ENCODE data around the gene SEC24B.
"Not testable (repeated sequence)": the region's sequence is repeated elsewhere in the genome, so short reads cannot be mapped to it uniquely, and the experiment has no call there.

The SEC24B gene

GRCh38 chr4:109432696-109433095 lies 919 bp upstream of the SEC24B start:
- peak overlapping the region; percentile 100 for H3K4me3 ChIP-seq (ENCODE audit: low read depth, low read length)
- no peaks in the 10 kb centered on the region for H3K27me3 ChIP-seq (ENCODE audit: insufficient read depth, low read length)
- peak overlapping the region; percentile 58 for H2AFZ ChIP-seq (ENCODE audit: low read length, unreplicated experiment)
- H3K79me2 ChIP-seq (ENCODE audit: control insufficient read depth, insufficient read depth, low read length, unreplicated experiment): peaks cover 64% of the 10 kb centered on the region
- H3K27ac ChIP-seq (ENCODE audit: low read depth, low read length): peak overlapping the region; percentile 56
- 0 out of 2 replicates have a peak, but pooled peaks cover 5% of the 10 kb centered on the region for H3K36me3 ChIP-seq (ENCODE audit: insufficient read depth, low read length)
- H3K4me1 ChIP-seq (ENCODE audit: control insufficient read depth, insufficient read depth, low read length, unreplicated experiment): peaks cover 31% of the 10 kb centered on the region

DNA sequence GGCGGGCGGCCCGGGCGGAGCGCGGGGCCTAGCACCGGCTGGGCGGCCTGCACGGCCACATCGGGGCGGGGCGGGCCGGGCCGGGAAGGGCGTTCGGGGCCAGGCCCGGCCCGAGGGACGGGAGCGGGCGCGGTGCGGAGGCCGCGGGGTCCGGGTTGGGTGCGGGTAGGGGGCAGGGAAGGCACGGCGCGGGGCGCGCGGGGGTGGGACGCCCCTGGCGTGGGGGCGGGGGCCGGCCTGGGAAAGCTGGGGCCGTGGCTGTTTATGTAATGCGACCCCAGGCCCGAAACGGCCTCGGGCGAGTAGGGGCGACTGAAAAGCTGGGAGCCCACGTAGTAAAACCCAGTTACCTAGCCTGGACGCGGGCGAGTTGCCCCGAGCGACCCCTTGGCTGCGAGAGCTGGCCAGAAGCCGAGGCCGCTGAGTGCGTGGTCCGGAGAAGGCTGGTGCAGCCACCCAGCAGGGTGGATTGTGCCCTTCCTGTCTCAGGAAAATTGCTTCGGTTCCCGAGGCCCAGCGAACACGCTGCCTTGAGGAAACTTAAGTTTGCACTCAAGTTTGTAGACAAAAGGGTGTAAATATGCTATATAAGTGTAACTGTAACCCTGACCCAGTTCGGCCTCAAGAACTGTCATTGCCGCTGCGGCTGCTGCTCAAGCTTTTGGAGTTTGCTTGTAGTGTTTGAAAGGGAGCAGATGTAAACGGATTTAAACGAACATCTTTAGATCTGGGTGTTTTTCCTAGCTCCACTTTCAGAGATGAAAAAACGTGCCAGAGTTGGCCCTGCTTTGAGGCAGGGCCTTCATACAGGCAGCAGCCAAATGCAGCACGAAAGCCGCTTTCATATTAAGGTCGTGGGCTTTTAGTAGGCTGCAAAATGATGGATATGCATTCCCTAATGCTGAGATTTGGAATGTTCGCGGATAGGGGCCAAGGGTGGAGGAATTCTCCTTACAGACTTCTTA lies 674 bp downstream of the SEC24B start:
- peaks cover 80% of the 10 kb centered on the region for H3K79me2 ChIP-seq (ENCODE audit: control insufficient read depth, insufficient read depth, low read length, unreplicated experiment)
- peak overlapping the region; percentile 58 for H2AFZ ChIP-seq (ENCODE audit: low read length, unreplicated experiment)
- peaks cover 38% of the 10 kb centered on the region for H3K4me1 ChIP-seq (ENCODE audit: control insufficient read depth, insufficient read depth, low read length, unreplicated experiment)
- H3K27ac ChIP-seq (ENCODE audit: low read depth, low read length): peak overlapping the region; percentile 56
- H3K4me3 ChIP-seq (ENCODE audit: low read depth, low read length): peak overlapping the region; percentile 100
- 0 out of 2 replicates have a peak, but pooled peaks cover 5% of the 10 kb centered on the region for H3K36me3 ChIP-seq (ENCODE audit: insufficient read depth, low read length)
- H3K27me3 ChIP-seq (ENCODE audit: insufficient read depth, low read length): no peaks in the 10 kb centered on the region

DNA sequence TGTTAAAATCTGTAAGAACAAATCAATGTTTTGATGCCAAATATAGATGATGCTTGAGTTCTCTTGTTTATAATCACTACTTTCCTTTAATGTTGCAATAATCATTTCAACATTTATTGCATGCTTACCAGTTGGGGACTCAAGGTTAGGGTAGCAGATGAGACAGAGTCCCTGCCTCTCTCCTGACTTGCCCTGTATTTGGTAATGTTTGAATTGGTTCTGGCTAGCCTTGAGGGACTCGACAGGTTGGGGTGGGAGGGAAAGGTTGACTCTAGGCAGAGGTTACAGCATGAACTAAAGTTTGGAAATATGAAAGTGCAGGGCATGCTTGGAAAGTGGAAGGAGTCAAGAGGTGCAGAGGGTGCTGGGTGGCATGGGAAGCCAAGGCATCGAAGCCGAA lies 2.0 kb downstream of the SEC24B start:
- Histone ChIP-seq H3K4me3 (ENCODE audit: low read depth, low read length) (peak overlapping the region; percentile 100), H3K4me1 (ENCODE audit: control insufficient read depth, insufficient read depth, low read length, unreplicated experiment) (peaks cover 43% of the 10 kb centered on the region), H2AFZ (ENCODE audit: low read length, unreplicated experiment) (no peak overlapping the region), H3K36me3 (ENCODE audit: insufficient read depth, low read length) (0 out of 2 replicates have a peak, but pooled peaks cover 4% of the 10 kb centered on the region), H3K27me3 (ENCODE audit: insufficient read depth, low read length) (no peaks in the 10 kb centered on the region), H3K27ac (ENCODE audit: low read depth, low read length) (no peak overlapping the region), H3K79me2 (ENCODE audit: control insufficient read depth, insufficient read depth, low read length, unreplicated experiment) (peaks cover 93% of the 10 kb centered on the region)

DNA sequence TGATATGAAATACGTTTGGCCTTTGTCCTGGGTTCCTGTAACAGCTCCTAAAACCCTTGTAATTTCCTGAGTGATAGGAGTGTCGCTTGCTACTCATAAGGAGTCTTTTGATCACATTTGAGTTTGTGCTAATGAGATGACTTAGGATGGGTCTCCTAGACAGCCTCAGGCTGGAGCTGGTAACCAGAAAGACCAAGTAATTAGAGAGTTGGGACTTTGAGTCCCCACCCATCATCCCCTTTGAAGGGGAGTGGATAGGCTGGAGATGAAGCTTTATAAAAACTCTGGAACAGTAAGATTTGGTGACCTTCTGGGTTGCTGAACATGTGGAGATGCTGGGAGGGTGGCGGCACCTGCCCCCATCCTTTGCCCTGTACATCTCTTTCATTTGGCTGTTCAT lies 2.9 kb downstream of the SEC24B start:
- Histone ChIP-seq H3K27ac (ENCODE audit: low read depth, low read length) (no peak overlapping the region), H3K4me1 (ENCODE audit: control insufficient read depth, insufficient read depth, low read length, unreplicated experiment) (peaks cover 50% of the 10 kb centered on the region), H3K79me2 (ENCODE audit: control insufficient read depth, insufficient read depth, low read length, unreplicated experiment) (peaks cover 97% of the 10 kb centered on the region)

GRCh38 chr4:109440948-109441347 lies 7.3 kb downstream of the SEC24B start:
- Histone ChIP-seq H3K27me3 (ENCODE audit: insufficient read depth, low read length) (no peaks in the 10 kb centered on the region), H2AFZ (ENCODE audit: low read length, unreplicated experiment) (no peak overlapping the region), H3K79me2 (ENCODE audit: control insufficient read depth, insufficient read depth, low read length, unreplicated experiment) (peaks cover 95% of the 10 kb centered on the region), H3K4me1 (ENCODE audit: control insufficient read depth, insufficient read depth, low read length, unreplicated experiment) (peaks cover 50% of the 10 kb centered on the region), H3K4me3 (ENCODE audit: low read depth, low read length) (no peak overlapping the region), H3K36me3 (ENCODE audit: insufficient read depth, low read length) (peaks cover 1% of the 10 kb centered on the region; the same call in 1 of the 2 replicates), H3K27ac (ENCODE audit: low read depth, low read length) (peak overlapping the region; percentile 26; the same call in 1 of the 2 replicates)

More for the DNA sequence above, 2.9 kb downstream of the SEC24B start:
- Histone ChIP-seq H2AFZ (ENCODE audit: low read length, unreplicated experiment) (no peak overlapping the region), H3K36me3 (ENCODE audit: insufficient read depth, low read length) (no peaks in the 10 kb centered on the region), H3K27me3 (ENCODE audit: insufficient read depth, low read length) (no peaks in the 10 kb centered on the region), H3K4me3 (ENCODE audit: low read depth, low read length) (no peak overlapping the region; the same call in 1 of the 2 replicates)

GRCh38 chr4:109441862-109442458 lies 8.3 kb downstream of the SEC24B start:
- H3K36me3 ChIP-seq (ENCODE audit: insufficient read depth, low read length): peaks cover 9% of the 10 kb centered on the region; the same call in 1 of the 2 replicates
- H3K79me2 ChIP-seq (ENCODE audit: control insufficient read depth, insufficient read depth, low read length, unreplicated experiment): peaks cover 95% of the 10 kb centered on the region
- H3K4me3 ChIP-seq (ENCODE audit: low read depth, low read length): no peak overlapping the region
- no peaks in the 10 kb centered on the region for H3K27me3 ChIP-seq (ENCODE audit: insufficient read depth, low read length)
- H3K27ac ChIP-seq (ENCODE audit: low read depth, low read length): no peak overlapping the region
- no peak overlapping the region for H2AFZ ChIP-seq (ENCODE audit: low read length, unreplicated experiment)
- H3K4me1 ChIP-seq (ENCODE audit: control insufficient read depth, insufficient read depth, low read length, unreplicated experiment): peaks cover 43% of the 10 kb centered on the region

- peaks cover 96% of the 10 kb centered on the region for H3K79me2 ChIP-seq (ENCODE audit: control insufficient read depth, insufficient read depth, low read length, unreplicated experiment)
- no peak overlapping the region for H3K27ac ChIP-seq (ENCODE audit: low read depth, low read length)
- no peak overlapping the region for H2AFZ ChIP-seq (ENCODE audit: low read length, unreplicated experiment)
- H3K27me3 ChIP-seq (ENCODE audit: insufficient read depth, low read length): no peaks in the 10 kb centered on the region
- peaks cover 36% of the 10 kb centered on the region for H3K4me1 ChIP-seq (ENCODE audit: control insufficient read depth, insufficient read depth, low read length, unreplicated experiment)
- H3K36me3 ChIP-seq (ENCODE audit: insufficient read depth, low read length): peaks cover 9% of the 10 kb centered on the region; the same call in 1 of the 2 replicates
- no peak overlapping the region for H3K4me3 ChIP-seq (ENCODE audit: low read depth, low read length)
Observed at GRCh38 chr4:109444182-109444844, 10.7 kb downstream of the SEC24B start.

DNA sequence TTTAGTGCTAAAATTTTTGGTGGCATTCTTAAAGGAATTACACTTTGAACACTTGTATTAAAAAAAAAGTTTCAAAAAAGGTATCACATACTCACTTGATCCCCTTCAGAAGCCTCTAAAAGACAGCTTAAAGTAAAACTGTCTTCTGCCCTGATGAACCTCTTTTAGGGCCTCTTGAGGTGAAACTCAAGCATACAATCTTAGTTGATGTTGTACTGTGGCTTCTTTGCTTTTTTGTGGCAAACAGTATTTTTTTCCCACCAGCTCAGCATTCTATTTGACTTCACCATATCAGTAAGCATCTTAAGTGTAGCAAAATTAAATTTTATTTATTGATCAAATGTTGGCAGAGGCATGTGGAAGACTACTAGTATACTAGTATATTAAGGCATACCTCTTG lies 13.7 kb downstream of the SEC24B start:
- Histone ChIP-seq H3K4me1 (ENCODE audit: control insufficient read depth, insufficient read depth, low read length, unreplicated experiment) (peaks cover 15% of the 10 kb centered on the region), H3K27ac (ENCODE audit: low read depth, low read length) (no peak overlapping the region), H3K4me3 (ENCODE audit: low read depth, low read length) (no peak overlapping the region), H3K79me2 (ENCODE audit: control insufficient read depth, insufficient read depth, low read length, unreplicated experiment) (peaks cover 89% of the 10 kb centered on the region), H3K27me3 (ENCODE audit: insufficient read depth, low read length) (no peaks in the 10 kb centered on the region), H3K36me3 (ENCODE audit: insufficient read depth, low read length) (peaks cover 16% of the 10 kb centered on the region), H2AFZ (ENCODE audit: low read length, unreplicated experiment) (no peak overlapping the region)

GRCh38 chr4:109451544-109452273 lies 18.1 kb downstream of the SEC24B start:
- no peaks in the 10 kb centered on the region for H3K4me1 ChIP-seq (ENCODE audit: control insufficient read depth, insufficient read depth, low read length, unreplicated experiment)
- H3K4me3 ChIP-seq (ENCODE audit: low read depth, low read length): no peak overlapping the region
- H3K27me3 ChIP-seq (ENCODE audit: insufficient read depth, low read length): no peaks in the 10 kb centered on the region
- peaks cover 87% of the 10 kb centered on the region for H3K79me2 ChIP-seq (ENCODE audit: control insufficient read depth, insufficient read depth, low read length, unreplicated experiment)
- no peak overlapping the region for H2AFZ ChIP-seq (ENCODE audit: low read length, unreplicated experiment)
- peaks cover 14% of the 10 kb centered on the region for H3K36me3 ChIP-seq (ENCODE audit: insufficient read depth, low read length)
- no peak overlapping the region for H3K27ac ChIP-seq (ENCODE audit: low read depth, low read length)

DNA sequence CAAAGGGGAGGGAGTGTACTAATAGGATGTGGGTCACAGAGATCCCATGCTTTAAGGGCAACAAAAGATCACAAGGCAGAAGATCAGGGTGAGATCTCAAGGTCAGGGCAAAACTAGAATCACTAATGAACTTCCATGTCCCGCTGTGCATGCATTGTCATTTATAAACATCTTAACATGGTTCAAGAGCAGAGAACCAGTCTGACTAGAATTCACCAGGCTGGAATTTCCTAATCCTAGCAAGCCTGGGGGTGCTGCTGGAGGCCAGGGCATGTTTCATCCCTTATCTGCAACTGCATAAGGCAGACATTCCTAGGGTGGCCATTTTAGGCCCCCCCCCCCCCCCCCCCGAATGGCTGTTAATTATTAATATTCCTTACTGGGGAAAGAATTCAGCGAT lies 19.5 kb downstream of the SEC24B start:
- peaks cover 85% of the 10 kb centered on the region for H3K79me2 ChIP-seq (ENCODE audit: control insufficient read depth, insufficient read depth, low read length, unreplicated experiment)

More for the DNA sequence above, 19.5 kb downstream of the SEC24B start:
- not testable (repeated sequence) for H3K27ac ChIP-seq (ENCODE audit: low read depth, low read length); H3K4me1 ChIP-seq (ENCODE audit: control insufficient read depth, insufficient read depth, low read length, unreplicated experiment); H3K27me3 ChIP-seq (ENCODE audit: insufficient read depth, low read length); H2AFZ ChIP-seq (ENCODE audit: low read length, unreplicated experiment); H3K4me3 ChIP-seq (ENCODE audit: low read depth, low read length)
- peaks cover 14% of the 10 kb centered on the region for H3K36me3 ChIP-seq (ENCODE audit: insufficient read depth, low read length)

Data from ACC112 (cell line).